COLO829 (cell line): ENCODE results near the gene SSPN.

Experiments
- DNase-seq: peaks from one replicate; pipeline ENCODE4 v3.0.0; 2012; ENCODE audit warnings: low spot score

Gene SSPN

GRCh38 chr12:26187014-26187798, 8.2 kb upstream of the SSPN start:
- DNase-seq = no peak

- no peak for DNase-seq
These were observed 7.2 kb upstream of the SSPN start for GRCh38 chr12:26188127-26188526.

DNA sequence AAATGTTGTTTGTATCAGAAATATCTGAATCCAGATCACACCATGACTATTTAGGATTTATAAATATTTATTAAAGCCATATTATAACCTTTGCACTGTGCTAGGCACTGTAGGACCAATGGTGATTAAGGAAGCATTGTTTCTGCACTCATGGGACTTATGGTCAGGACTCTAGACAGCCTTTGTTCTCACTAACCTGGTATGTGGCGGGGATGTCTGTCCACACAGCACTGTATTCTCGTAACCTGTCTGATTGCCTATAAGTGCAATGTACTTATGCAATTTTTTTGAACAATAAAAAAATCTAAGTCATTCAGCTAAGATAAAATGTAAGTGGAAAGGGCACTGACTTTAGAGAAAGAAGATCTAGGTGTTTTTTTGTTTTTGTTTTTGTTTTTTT, 6.7 kb upstream of the SSPN start:
- no peak for DNase-seq

- no peak for DNase-seq
These were observed 3.2 kb upstream of the SSPN start for GRCh38 chr12:26192142-26192541.

- DNase-seq = no peak
These were observed 1.8 kb upstream of the SSPN start for GRCh38 chr12:26193539-26193938.

DNA sequence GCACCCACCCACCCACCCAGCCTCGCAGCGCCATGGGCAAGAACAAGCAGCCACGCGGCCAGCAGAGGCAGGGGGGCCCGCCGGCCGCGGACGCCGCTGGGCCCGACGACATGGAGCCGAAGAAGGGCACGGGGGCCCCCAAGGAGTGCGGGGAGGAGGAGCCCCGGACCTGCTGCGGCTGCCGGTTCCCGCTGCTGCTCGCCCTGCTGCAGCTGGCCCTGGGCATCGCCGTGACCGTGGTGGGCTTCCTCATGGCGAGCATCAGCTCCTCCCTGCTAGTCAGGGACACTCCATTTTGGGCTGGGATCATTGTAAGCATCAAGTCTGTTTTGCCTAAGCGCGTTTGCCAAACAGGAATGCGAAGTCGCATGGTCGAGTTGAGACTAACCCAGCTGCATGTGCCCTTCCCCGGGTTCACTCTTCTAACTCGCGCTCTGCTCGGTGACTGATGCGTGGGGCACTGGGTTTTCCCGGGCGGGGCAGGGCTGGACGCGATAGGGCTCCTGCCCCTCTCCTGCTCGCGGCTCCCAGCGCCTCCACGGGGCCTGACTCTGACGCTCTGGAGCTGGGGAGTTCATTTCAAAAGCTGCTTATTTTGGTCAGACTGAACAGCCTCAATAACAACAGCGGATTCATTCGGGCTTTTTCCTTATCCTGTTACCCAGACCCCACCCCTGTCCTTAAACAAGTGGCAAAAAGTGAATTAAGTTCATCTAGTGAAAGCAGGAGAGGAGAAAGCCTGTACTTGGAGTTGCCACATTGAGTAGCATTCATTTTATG, 458 bp downstream of the SSPN start:
- no peak for DNase-seq

DNA sequence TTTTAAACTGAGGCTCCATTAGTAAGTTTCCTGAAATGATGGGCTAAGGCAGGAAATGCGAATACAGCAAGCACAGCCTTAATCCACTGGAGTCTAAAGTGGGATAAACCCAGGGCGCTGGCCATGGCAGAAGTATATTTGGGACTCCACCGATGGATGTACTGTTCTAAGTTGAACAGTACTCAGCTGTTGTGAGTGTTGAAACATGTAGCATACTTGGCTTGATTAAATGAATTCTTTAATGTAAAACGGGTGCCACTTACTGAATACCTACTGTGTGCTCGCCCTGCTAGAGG, 996 bp downstream of the SSPN start:
- no peak for DNase-seq

DNA sequence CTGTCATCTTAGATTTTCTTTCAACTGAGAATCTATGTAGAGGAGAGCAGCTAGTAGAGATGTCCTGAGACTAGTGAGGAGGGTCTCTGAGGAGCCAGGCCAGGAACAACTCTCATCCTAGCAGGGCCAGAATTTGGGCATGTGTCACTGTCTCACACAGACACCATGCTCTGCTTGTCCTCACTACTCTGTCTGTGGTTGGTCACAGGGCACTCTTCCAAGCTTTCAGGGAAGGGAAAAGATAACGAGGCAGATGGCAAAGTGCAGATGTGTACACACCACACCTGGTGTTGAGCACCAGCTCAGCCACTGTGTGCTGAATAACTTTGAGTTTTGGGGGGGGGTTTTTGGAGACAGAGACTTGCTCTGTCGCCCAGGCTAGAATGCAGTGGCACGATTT, 2.5 kb downstream of the SSPN start:
- DNase-seq = no peak

- no peak for DNase-seq
These were observed 3.4 kb downstream of the SSPN start for GRCh38 chr12:26198742-26199141.

DNA sequence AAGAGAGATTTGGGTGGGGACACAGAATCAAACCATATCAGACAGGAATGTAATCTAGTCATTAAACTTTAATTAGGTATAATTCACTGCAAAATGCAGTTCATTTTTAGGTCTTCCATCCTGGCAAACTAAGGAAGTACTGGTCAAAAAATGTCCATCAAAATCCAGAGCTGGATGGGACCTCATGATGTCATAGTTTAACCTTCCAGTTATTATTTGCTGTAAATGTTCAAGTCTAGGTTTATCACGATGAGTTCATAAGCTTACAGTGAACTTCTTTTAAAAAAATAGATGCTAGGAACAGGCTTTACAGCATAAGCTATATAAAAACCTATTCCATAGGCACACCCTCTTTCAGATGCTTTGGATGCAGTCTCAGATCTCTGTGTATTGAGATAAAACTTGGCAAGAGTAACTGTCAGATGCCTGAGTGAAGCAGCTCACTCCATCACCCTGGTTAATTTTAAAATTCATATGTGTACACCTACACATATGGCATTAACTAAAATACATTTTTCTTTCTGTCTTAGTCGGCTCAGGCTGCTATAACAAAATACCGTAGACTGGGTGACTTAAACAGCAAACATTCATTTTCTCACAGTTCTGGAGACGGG, 7.9 kb downstream of the SSPN start:
- no peak for DNase-seq

GRCh38 chr12:26204612-26205289, 9.4 kb downstream of the SSPN start:
- no peak for DNase-seq

- DNase-seq = no peak
These were observed 9.9 kb downstream of the SSPN start for GRCh38 chr12:26205298-26205697.

GRCh38 chr12:26205941-26206340, 10.6 kb downstream of the SSPN start:
- no peak for DNase-seq

DNA sequence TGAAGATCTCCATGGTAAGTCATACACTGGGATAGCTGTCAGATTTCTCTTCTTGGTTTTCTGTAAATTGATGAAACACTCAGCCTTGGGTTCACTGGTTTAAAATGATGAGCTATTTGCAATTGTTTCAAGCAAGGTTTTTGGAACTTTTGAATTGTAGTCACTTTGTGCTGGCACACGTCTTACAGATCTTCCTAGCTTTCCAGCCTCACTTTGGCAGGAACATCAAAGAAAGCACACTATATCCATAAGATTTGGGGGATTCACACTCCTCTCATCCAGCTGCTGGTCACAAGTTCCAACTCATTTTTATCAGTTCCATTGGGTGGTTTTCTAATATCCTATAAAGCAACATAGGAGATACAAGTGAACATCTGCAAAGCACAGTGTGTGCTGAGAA, 16.0 kb downstream of the SSPN start:
- no peak for DNase-seq

DNA sequence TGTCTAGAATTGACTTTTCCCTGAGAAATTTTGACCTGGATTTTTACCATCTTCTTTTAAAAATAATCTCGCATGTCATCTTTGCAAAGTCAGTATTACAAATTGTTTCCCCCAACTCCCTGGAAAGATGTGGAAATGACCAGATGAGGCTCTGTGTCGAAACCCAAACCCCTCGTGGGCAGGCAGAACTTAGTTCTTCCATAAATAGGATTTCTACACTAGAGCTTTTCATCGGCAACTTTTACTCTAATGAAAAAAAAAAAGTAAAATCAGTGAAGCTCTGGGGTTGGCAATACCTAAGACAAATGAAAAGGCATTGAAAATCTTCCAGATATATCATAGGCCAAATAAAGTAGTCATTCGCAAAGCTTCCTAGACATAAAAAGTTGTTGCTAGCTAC, 17.0 kb downstream of the SSPN start:
- DNase-seq = no peak

DNA sequence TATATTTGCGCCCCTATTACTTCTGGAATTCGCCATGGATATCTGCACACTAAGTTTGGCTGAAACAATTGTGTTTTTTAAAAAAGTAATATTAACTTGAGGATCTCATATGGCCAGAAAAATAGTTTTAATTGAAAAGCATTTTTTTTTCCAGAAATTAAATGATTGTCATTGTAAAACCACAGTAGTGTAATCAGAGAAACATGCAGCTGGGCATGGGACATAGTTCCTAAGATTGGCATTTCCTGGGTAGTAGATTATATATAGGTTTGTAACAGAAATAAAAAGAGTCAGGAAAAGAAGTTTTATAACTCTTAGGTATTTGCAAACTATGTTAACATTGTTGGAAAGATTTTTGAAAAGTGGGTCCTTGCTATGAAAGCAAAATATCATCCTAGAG, 17.6 kb downstream of the SSPN start:
- no peak for DNase-seq

DNA sequence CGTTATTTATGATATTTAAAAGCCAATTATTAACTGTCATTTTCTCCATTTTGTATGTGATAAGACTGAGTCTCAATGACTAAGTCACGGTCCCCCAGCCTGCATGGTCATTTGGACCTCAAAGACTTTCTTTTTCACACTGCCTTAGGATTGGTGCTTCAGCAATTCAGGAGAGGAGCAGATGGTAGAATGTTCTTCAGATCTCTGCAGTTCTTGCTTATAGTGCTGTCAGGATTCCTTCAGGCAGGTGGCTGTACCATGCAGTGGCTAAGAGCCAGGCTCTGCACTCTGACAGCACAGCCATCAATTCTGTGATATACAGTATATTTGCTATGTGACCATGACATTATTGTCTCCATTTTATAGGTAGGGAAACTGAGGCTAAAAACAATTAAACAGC, 18.7 kb downstream of the SSPN start:
- no peak for DNase-seq

DNA sequence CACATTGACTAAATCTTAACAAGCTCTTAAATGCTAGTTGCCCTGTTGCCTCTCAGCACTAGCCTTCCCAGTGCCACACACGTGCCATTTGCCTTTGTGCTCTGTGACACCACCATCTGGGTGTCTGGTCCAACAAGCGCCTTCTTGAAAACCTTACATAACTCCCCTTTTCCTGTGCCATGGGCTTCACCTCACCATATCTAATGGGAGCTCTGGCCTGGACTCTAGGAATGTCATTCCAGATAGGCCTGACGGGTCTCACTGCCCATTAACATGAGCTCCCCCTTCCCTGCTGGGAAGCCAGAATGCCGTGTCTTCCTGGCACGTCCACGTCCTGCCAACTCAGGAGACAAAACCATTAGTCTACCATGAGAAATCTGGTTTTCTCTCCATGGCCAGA, 24.4 kb downstream of the SSPN start:
- DNase-seq = no peak

DNA sequence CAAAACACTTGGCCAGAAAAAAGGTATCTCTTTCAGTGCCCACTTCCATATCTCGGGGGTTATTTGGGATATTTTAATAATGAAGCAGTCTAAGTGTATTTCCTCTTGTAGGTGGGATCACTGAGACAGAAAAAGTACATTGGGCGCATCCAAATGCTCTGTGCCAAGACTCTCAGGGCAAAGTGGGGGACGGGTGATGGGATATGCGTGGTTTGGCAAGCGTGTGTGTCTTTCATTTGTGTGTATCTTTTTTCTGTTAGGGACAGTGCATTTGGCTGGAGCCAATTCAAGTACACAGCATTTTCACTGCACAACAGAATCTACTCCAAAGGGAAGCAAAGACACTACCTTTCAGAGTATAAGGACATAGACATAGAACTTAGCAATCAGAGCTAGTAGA, 29.3 kb downstream of the SSPN start:
- no peak for DNase-seq

DNA sequence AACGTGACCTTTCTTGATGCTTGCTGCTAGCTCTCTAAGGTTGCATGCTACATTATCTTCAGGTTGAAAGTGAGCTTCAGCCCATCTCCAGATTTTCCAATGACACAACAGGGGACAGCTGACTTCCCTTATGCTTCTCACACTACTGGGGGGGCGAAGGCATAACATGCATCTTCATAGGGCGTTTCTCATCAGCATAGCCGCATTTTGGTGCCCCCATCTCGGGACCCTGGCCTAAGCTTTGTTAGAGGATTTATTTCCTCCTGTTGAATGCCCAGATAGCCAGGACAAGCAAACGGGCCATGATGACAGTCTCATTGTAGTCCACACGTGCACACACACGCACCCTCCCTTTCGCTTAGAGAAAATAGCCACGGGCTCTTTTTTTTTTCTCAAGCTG, 30.7 kb downstream of the SSPN start:
- no peak for DNase-seq

- no peak for DNase-seq
These were observed 31.4 kb downstream of the SSPN start for GRCh38 chr12:26226629-26227360.

DNA sequence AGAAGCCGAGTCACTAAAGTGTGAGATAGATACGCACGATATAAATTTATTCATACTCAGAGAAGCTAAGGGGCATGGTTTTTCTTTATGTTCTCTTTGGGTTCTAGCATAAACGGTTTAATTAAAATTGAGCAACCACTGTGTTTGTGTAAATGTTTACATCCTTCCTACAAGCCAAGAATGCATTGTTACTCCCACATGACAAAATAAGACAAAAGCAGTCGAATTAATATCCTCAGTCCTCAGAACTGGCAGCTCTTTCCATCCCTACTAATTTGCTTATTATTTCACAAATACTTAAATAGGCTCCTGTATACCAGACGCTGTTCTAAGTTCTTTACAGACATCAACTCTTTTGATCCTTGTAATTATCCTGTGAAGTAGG, 32.0 kb downstream of the SSPN start:
- DNase-seq = no peak
